Activated CD4-positive, alpha-beta T cell treated with anti-CD3 and anti-CD28 coated beads, Interleukin-2, amount 10 ng/mL, durations not matched to agents 7 days and 5 days (primary cell): ENCODE results near the gene DAB2IP. TPM values are rescaled to one million over a fixed set of nuclear protein-coding genes. Genes with fewer than 3 reads are reported as not detected.

Source experiments
- CTCF ChIA-PET: fragments of 350-600 bp; sonication (Branson Sonifier 250); formaldehyde crosslinking; loops from one replicate; lab custom pipeline; 2021; ENCODE audit warnings: antibody characterized with exemption; lab: Charles Lee
- POLR2A ChIA-PET: fragments of 350-600 bp; sonication (Branson Sonifier 250); formaldehyde crosslinking; loops from one replicate; lab custom pipeline; 2021; ENCODE audit warnings: antibody characterized with exemption; lab: Charles Lee
- DNase-seq: peaks from one replicate; pipeline ENCODE4 v3.0.0-alpha.2; 2020
- H3K27ac Mint-ChIP-seq: one replicate; pipeline ENCODE4 v1.8.0; 2021; ENCODE audit warnings: mild to moderate bottlenecking, moderate library complexity, mixed read lengths
- H3K27me3 Mint-ChIP-seq: one replicate; pipeline ENCODE4 v1.8.0; 2021; ENCODE audit warnings: mixed read lengths
- H3K36me3 Mint-ChIP-seq: one replicate; pipeline ENCODE4 v1.8.0; 2021; ENCODE audit warnings: low read depth, mixed read lengths
- H3K4me1 Mint-ChIP-seq: one replicate; pipeline ENCODE4 v1.8.0; 2021; ENCODE audit warnings: mixed read lengths
- H3K4me3 Mint-ChIP-seq: one replicate; pipeline ENCODE4 v1.8.0; 2021; ENCODE audit warnings: mild to moderate bottlenecking, moderate library complexity, mixed read lengths
- H3K9me3 Mint-ChIP-seq: one replicate; pipeline ENCODE4 v1.8.0; 2021; ENCODE audit warnings: mixed read lengths
- total RNA-seq, 2 experiments: library from RNA; stranded (reverse); gene quantifications; one replicate each; pipeline ENCODE4 v1.2.3, GENCODE V29; 2021

DAB2IP gene
- total RNA-seq, 2 experiments from 2014 or later, result not detected

- Mint-ChIP-seq H3K36me3 (no peaks in the 10 kb centered on the region), H3K9me3 (no peaks in the 10 kb centered on the region), H3K4me1 (peaks cover 20% of the 10 kb centered on the region), H3K4me3 (no peak overlapping the region), H3K27ac (peak overlapping the region; percentile 75), H3K27me3 (no peaks in the 10 kb centered on the region)
- CTCF ChIA-PET, result interaction anchor here (1.2 kb wide), 1 partner anchor 14 kb away, joined by 3 read pairs; no protein-coding TSS in a partner anchor
- POLR2A ChIA-PET, result no interaction called here
- no peak for DNase-seq
Observed at GRCh38 chr9:121748727-121749423, 97.4 kb downstream of the DAB2IP start.

GRCh38 chr9:121749614-121750013, 98.2 kb downstream of the DAB2IP start:
- DNase-seq, result no peak
- CTCF ChIA-PET, result interaction anchor here (1.2 kb wide), 1 partner anchor 15 kb away, joined by 3 read pairs; no protein-coding TSS in a partner anchor
- Mint-ChIP-seq H3K27me3 (no peaks in the 10 kb centered on the region), H3K4me1 (peaks cover 20% of the 10 kb centered on the region), H3K9me3 (no peaks in the 10 kb centered on the region), H3K4me3 (no peak overlapping the region), H3K36me3 (no peaks in the 10 kb centered on the region), H3K27ac (no peak overlapping the region)
- POLR2A ChIA-PET, result no interaction called here

- no peaks in the 10 kb centered on the region for H3K36me3 Mint-ChIP-seq
- no peaks in the 10 kb centered on the region for H3K27me3 Mint-ChIP-seq
- DNase-seq, result no peak
- no peak overlapping the region for H3K27ac Mint-ChIP-seq
- H3K4me3 Mint-ChIP-seq, result no peak overlapping the region
- POLR2A ChIA-PET, result no interaction called here
- H3K9me3 Mint-ChIP-seq, result no peaks in the 10 kb centered on the region
- CTCF ChIA-PET, result interaction anchor here (0.7 to 1.6 kb wide), 3 partner anchors 32 to 408 kb away, joined by 3 read pairs; no protein-coding TSS in a partner anchor
- H3K4me1 Mint-ChIP-seq, result peaks cover 20% of the 10 kb centered on the region
Observed at GRCh38 chr9:121750259-121750714, 98.9 kb downstream of the DAB2IP start.

DNA sequence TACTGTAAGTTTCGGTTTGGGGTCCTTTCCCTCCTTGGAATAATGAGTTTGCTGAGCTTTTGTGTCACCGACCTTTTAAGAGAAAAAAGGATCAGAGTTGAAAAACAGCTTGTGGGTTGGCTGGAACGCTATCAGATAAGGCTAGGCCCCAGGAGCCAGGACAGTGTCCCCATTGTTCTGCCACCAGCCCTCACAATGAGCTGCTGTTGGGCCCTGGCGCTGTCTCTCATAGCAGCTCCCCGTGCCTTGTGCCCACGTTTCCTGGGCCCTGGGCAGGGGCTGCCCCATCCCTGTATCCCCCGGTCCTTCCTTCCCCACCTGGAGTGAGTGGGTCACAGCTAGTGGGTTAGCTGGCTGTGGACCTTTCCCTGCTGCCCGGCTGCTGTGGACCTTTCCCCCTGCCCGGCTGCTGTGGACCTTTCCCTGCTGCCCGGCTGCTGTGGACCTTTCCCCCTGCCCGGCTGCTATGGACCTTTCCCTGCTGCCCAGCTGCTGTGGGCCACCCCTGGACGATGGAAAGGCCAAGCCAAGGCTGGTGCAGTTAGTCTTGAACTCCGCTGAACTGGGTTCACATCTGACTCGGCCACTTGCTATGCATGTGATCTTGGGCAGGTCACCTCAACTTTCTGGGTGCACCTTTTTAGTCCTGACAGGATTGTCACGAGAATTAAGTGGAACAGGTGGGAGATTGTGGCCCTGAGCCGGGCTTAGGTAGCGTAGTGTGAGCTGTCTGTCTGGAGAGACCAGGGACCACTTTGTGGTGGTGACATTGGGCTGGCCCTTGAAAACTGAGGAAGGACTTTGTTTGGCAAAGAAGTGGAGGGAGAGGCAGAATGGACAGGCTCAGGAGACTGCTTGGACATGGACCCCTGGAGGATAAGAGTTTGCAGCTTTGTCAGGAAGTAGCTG, 99.5 kb downstream of the DAB2IP start:
- CTCF ChIA-PET, result interaction anchor here (0.7 to 1.6 kb wide), 3 partner anchors 32 to 407 kb away, joined by 3 read pairs; no protein-coding TSS in a partner anchor
- H3K36me3 Mint-ChIP-seq, result no peaks in the 10 kb centered on the region
- no peaks in the 10 kb centered on the region for H3K27me3 Mint-ChIP-seq
- no peak overlapping the region for H3K27ac Mint-ChIP-seq
- peaks cover 20% of the 10 kb centered on the region for H3K4me1 Mint-ChIP-seq
- no peaks in the 10 kb centered on the region for H3K9me3 Mint-ChIP-seq
- POLR2A ChIA-PET, result no interaction called here
- no peak overlapping the region for H3K4me3 Mint-ChIP-seq
- no peak for DNase-seq

DNA sequence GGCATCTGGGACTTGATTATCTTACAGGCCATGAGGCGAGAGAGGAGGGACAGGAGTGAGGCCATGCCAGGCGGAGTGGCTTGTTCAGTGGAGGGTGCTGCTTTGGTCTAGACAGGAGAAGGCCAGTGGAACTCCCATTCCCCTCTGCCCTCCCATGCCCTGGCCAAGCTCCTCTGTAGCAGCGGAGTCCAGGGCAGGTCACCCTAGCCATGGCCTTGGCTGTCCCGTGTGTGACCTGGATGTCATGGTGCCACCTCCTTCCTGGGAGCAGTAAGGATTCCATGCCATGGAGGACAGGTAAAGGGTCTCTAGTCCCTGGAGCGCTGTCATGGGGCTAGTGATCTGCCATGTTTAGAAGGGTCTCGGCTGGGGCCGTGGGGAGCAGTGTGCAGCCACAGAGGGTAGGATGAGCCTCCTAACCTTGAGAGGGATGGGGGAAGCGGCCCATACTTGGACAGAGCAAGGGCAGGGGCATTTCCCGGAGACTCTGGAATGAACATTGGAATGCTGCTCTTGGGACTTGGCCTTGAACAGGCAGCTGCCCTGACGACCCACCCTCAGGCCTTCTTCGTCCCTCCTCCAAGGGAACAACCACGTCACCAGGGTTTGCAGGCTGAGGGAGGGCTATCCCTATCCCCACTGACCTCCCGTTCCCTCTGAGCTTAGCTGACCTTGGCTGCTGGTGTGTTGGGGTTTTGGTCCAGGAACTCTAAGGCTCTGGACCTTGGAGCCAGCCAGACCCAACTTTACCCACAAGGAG, 100.4 kb downstream of the DAB2IP start:
- no peak overlapping the region for H3K27ac Mint-ChIP-seq
- peaks cover 13% of the 10 kb centered on the region for H3K4me1 Mint-ChIP-seq
- H3K4me3 Mint-ChIP-seq, result no peak overlapping the region
- H3K9me3 Mint-ChIP-seq, result no peaks in the 10 kb centered on the region
- H3K27me3 Mint-ChIP-seq, result no peaks in the 10 kb centered on the region
- H3K36me3 Mint-ChIP-seq, result no peaks in the 10 kb centered on the region
- DNase-seq, result no peak
- ChIA-PET POLR2A (no interaction called here), CTCF (interaction anchor here (1.6 kb wide), 1 partner anchor 33 kb away, joined by 3 read pairs; no protein-coding TSS in a partner anchor)

DNA sequence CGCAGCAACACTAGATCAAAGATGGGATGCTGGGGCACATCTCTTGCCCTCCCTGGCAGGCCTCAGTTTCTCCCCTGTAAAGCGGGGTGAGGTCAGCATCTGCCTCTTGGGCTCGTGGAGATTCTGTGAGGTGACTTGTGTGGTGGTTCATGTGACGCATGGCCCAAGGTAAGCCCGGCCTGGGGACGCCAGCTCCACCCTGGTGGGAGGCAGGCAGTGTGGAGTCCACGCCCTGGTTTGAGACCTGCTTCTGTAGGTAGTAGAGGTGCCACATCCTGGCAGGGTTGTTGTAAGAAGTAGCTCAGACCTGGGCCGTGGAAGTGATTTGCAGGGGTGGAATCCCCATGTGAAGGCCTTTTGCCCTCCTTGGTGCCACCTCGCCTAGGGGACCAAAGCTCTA, 101.5 kb downstream of the DAB2IP start:
- peaks cover 8% of the 10 kb centered on the region for H3K4me1 Mint-ChIP-seq
- ChIA-PET POLR2A (no interaction called here), CTCF (no interaction called here)
- no peaks in the 10 kb centered on the region for H3K36me3 Mint-ChIP-seq
- no peaks in the 10 kb centered on the region for H3K27me3 Mint-ChIP-seq
- H3K4me3 Mint-ChIP-seq, result no peak overlapping the region
- peak overlapping the region; percentile 57 for H3K27ac Mint-ChIP-seq
- no peaks in the 10 kb centered on the region for H3K9me3 Mint-ChIP-seq
- no peak for DNase-seq

DNA sequence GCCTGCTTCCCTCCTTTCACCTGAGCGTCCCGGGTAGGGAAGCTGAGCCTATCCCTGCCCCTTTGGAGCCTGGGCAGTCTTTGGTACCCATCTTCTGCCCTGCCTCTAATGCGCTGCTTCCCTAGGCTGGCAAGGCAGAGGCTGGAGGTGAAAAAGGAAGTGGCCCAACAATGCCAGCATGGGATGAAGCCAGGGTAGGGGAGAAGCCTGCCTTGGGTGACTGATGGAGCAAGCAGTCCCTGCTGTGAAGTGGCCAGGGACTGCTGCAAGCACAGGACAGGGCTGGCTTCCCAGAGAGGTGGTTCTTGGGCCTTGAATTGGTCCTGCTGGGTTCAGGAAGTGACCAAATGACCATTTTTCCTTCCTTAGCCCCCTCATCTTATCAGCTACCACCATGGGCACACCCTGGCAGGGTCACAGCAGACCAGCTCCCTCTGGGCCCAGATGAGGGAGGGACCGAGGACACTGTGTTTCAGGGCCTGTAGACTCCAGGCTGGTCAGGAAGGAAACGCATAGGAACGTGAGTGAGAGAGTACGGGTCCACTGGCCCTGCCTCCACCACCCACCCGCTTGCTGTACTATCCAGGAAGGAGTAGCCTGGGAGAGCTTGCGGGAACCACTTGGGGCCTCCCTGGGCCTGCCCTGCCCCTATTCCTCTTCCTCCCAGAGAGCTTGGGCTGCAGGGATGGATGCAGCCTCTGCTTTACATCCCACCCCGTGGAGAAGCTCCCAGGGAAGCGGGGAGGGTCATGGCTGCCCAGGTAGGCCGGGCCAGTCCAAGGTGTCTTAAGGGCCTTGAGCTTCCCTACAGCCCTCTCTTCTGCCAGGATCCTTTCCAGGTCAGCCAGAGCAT, 102.6 kb downstream of the DAB2IP start:
- Mint-ChIP-seq H3K27me3 (no peaks in the 10 kb centered on the region), H3K4me1 (no peaks in the 10 kb centered on the region), H3K36me3 (no peaks in the 10 kb centered on the region), H3K9me3 (no peaks in the 10 kb centered on the region), H3K4me3 (no peak overlapping the region), H3K27ac (no peak overlapping the region)
- ChIA-PET POLR2A (no interaction called here), CTCF (interaction anchor here (1.4 kb wide), 1 partner anchor 204 kb away, joined by 3 read pairs; no protein-coding TSS in a partner anchor)
- no peak for DNase-seq

DNA sequence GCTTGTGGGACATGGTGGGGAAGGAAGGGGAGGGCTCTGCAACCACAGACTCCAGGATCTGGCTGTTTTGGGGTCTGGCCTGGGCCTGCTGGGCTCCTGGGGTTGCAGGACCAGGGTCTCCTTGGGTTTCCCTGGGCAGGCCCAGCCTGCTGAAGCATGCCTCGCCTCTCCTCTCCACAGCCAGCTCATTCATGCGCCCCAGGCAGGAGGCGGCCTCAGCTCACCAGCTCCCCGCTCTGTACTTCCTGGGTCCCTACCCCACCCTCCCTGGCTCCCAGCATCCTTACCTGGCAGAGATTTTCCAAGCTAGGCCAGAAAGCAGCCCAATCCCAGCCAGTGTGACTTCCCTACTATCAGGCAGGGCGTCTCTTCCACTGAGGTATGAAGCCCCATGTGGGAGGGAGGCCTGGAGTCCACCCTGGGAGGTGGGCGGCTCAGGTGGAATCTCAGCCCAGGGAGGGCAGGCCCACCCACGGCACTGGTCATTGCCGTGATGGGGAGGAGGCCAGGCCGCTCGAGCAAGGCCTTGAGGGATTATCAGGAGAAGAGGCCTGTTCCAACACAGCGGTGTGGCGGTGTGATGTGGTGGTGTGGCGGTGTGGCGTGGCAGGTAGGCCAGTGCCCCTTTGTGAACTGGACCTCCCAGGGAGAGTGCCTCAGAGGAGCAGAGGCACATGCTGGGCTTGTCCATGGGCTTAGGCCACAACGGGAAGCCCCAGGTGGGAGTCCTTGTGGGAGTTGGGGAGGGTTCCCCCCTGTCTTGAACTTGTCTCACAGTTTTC, 103.4 kb downstream of the DAB2IP start:
- H3K9me3 Mint-ChIP-seq, result no peaks in the 10 kb centered on the region
- no peaks in the 10 kb centered on the region for H3K4me1 Mint-ChIP-seq
- H3K4me3 Mint-ChIP-seq, result no peak overlapping the region
- DNase-seq, result no peak
- ChIA-PET POLR2A (no interaction called here), CTCF (interaction anchor here (1.4 kb wide), 1 partner anchor 205 kb away, joined by 3 read pairs; no protein-coding TSS in a partner anchor)
- no peaks in the 10 kb centered on the region for H3K36me3 Mint-ChIP-seq
- H3K27me3 Mint-ChIP-seq, result no peaks in the 10 kb centered on the region
- no peak overlapping the region for H3K27ac Mint-ChIP-seq

DNA sequence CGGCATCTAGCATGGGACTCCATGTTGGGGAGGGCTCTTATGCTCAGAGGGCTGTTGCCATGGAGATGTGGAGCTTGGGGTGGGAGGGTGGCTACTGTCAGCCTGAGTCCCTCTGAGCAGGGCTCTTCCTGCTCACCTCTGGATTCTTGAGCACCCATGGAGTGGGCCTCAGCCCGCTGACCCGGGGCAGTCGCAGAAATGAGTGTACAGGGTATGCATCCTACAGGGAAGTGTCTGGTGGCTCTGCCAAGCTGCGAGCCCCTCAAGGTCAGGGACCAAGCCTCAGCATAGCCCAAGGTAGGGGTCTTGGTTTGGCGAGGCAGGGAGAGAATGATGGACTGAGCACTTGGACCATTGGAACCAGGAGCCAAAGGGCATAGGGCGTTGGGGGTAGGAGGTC, 104.1 kb downstream of the DAB2IP start:
- no peak for DNase-seq
- Mint-ChIP-seq H3K4me3 (no peak overlapping the region), H3K4me1 (no peaks in the 10 kb centered on the region), H3K36me3 (no peaks in the 10 kb centered on the region), H3K27me3 (no peaks in the 10 kb centered on the region), H3K27ac (no peak overlapping the region), H3K9me3 (no peaks in the 10 kb centered on the region)
- ChIA-PET POLR2A (no interaction called here), CTCF (interaction anchor here (1.0 kb wide), 1 partner anchor 9 kb away, joined by 4 read pairs; no protein-coding TSS in a partner anchor)

DNA sequence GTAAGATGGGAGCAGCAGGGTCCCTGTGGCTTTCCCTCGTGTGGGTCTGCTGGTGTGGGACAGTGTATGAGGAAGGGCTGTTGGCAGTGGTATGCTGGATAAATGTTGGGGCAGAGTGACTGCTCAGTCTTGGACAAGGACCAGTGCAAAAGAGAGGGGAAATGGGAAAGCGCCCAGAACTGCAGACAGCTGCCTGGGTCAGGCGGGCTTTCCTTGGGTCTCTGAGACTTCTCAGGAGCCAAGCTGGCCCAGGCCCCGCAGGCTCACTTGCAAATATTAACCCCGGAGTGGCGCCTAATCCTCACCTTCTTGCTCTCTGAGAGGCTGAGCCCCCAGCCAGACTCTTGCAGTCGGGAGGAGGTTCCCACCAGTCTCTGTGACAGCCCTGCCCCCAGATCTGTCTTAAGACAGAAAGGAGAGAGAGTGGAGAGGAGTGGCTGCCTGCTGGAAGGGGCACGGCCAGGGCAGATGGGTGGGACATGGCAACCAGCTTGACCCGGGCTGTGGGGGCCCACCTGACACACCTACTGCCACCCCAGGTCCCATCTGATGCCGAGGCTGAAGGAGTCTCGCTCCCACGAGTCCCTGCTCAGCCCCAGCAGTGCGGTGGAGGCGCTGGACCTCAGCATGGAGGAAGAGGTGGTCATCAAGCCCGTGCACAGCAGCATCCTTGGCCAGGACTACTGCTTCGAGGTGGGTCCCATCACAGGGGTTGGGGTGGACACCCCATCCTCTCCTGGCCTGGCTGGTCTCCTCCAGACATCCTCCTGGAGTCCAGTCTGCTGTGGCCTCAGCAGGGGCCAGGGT, 105.2 kb downstream of the DAB2IP start:
- Mint-ChIP-seq H3K4me3 (no peak overlapping the region), H3K27ac (no peak overlapping the region), H3K9me3 (no peaks in the 10 kb centered on the region), H3K4me1 (no peaks in the 10 kb centered on the region), H3K36me3 (no peaks in the 10 kb centered on the region), H3K27me3 (no peaks in the 10 kb centered on the region)
- CTCF ChIA-PET, result interaction anchor here (1.0 kb wide), 1 partner anchor 8 kb away, joined by 4 read pairs; no protein-coding TSS in a partner anchor
- POLR2A ChIA-PET, result no interaction called here
- DNase-seq, result no peak

DNA sequence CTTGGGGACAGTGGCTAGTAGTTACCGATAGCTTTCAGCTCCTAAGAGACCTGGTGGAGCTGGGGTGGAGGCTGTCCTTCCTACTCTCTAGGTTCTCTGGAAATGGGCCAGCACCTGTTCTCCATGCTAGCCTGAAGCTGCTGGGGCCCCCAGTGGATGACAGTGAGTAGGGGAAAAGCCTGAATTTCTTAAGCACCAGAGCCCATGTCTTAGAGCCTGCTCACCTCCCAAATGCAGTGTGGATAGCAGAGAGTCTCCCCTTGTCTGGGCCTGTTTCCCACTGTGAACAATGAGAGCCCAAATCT, 105.8 kb downstream of the DAB2IP start:
- H3K4me3 Mint-ChIP-seq, result no peak overlapping the region
- DNase-seq, result no peak
- ChIA-PET POLR2A (no interaction called here), CTCF (no interaction called here)
- no peaks in the 10 kb centered on the region for H3K27me3 Mint-ChIP-seq
- H3K4me1 Mint-ChIP-seq, result no peaks in the 10 kb centered on the region
- H3K36me3 Mint-ChIP-seq, result no peaks in the 10 kb centered on the region
- H3K27ac Mint-ChIP-seq, result no peak overlapping the region
- H3K9me3 Mint-ChIP-seq, result no peaks in the 10 kb centered on the region
